ENCODE measurements around the gene LBR.

DNA sequence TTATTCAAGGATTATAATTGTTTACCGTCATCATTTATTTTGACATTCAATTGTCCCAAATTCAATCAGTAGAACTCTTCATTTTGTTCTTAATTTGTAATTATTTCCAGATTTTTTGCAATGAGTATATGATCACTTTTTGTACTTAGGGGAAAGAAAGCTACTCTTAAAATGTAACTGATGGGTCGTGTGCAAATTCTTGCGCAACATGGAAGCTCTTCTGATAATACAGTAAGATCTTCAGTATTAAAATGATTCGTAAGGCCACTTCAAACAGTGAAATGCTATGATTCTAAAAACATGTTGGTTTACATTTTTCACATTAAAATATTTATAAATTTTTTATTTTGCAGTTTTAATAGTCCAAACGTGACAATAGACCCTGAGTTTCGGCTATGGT, 63.4 kb downstream of the LBR start:
- TF ChIP-seq FOXM1 (IDR thresholded peaks at IDR 0.05; ENCODE audit: borderline replicate concordance) (no peak), ARNT (IDR thresholded peaks at IDR 0.05) (no peak), ELF4 (IDR thresholded peaks at IDR 0.05) (no peak), BHLHE40 (IDR thresholded peaks at IDR 0.05; ENCODE audit: borderline replicate concordance) (no peak), NFRKB (IDR thresholded peaks at IDR 0.05) (no peak), PKNOX1 (IDR thresholded peaks at IDR 0.05) (no peak), SP1 (IDR thresholded peaks at IDR 0.05) (no peak)

Data from HEK293T (cell line).